Measurements from ENCODE around the gene MPND.

Gene MPND

GRCh38 chr19:4385291-4386040 lies 42.1 kb downstream of the MPND start:
- no peak for DNase-seq

GRCh38 chr19:4386041-4386782 lies 42.9 kb downstream of the MPND start:
- DNase-seq = no peak

- no peak for DNase-seq
These were observed 45.1 kb downstream of the MPND start for GRCh38 chr19:4388337-4389063.

GRCh38 chr19:4389064-4389375 lies 45.7 kb downstream of the MPND start:
- no peak for DNase-seq

- no peak for DNase-seq
These were observed 46.2 kb downstream of the MPND start for GRCh38 chr19:4389511-4390016.

- no peak for DNase-seq
These were observed 46.7 kb downstream of the MPND start for GRCh38 chr19:4390017-4390566.

- DNase-seq = no peak
These were observed 47.4 kb downstream of the MPND start for GRCh38 chr19:4390567-4391305.

GRCh38 chr19:4391306-4391693 lies 47.9 kb downstream of the MPND start:
- no peak for DNase-seq

- DNase-seq = no peak
These were observed 48.5 kb downstream of the MPND start for GRCh38 chr19:4391701-4392483.

- DNase-seq = no peak
These were observed 50.7 kb downstream of the MPND start for GRCh38 chr19:4393947-4394590.

- no peak for DNase-seq
These were observed 53.8 kb downstream of the MPND start for GRCh38 chr19:4396949-4397783.

- DNase-seq = no peak
These were observed 56.4 kb downstream of the MPND start for GRCh38 chr19:4399812-4400134.

GRCh38 chr19:4400135-4400936 lies 57.0 kb downstream of the MPND start, which contains the start of gene SH3GL1:
Gene SH3GL1 (minus strand): TSS chr19:4400547. CDS start chr19:4400368, 179 bp downstream.
- peak; percentile 68 for DNase-seq

GRCh38 chr19:4401769-4402170 lies 58.4 kb downstream of the MPND start:
- DNase-seq = no peak

- peak; percentile 99 for DNase-seq
These were observed 59.0 kb downstream of the MPND start, which contains the start of gene CHAF1A for GRCh38 chr19:4402171-4403004. Gene CHAF1A (plus strand): TSS chr19:4402640. CDS start chr19:4402763, 123 bp downstream.

GRCh38 chr19:4403005-4403761 lies 59.8 kb downstream of the MPND start:
- DNase-seq = no peak

GRCh38 chr19:4405977-4406376 lies 62.6 kb downstream of the MPND start:
- no peak for DNase-seq

- DNase-seq = no peak
These were observed 63.3 kb downstream of the MPND start for GRCh38 chr19:4406626-4407025.

Data from NCI-H524 treated with DMSO at 0.1 percent for 48 hours (cell line).